OCI-LY7 (cell line): ENCODE measurements around the gene VSNL1. TPM values are rescaled to one million over a fixed set of nuclear protein-coding genes. Genes with fewer than 3 reads are reported as not detected.

Source experiments
- BruUV-seq: library from RNA; stranded (reverse); fragments of 400-500 nt; replicated peaks from 2 replicates; lab custom pipeline; 2021; lab: Mats Ljungman, UMichigan
- CTCF ChIA-PET: fragments of 300-600 bp; sonication (Branson Sonifier 250); formaldehyde crosslinking; loops from one replicate; lab custom pipeline; 2022; ENCODE audit warnings: antibody characterized with exemption; ENCODE audit not compliant: unreplicated experiment; lab: Charles Lee
- POLR2A ChIA-PET: fragments of 300-600 bp; sonication (Branson Sonifier 250); formaldehyde crosslinking; loops from one replicate; lab custom pipeline; 2022; ENCODE audit warnings: antibody characterized with exemption; lab: Charles Lee
- DNase-seq: peaks from one replicate; pipeline ENCODE4 v3.0.0-alpha.2; 2015; ENCODE audit warnings: low spot score
- H2AFZ ChIP-seq: fragments of 200-600 bp; sonication (generic), shearing (Covaris generic); 2 replicates; pipeline ENCODE4 v1.6.1; 2014; ENCODE audit warnings: mild to moderate bottlenecking, antibody characterized with exemption, low read length, moderate library complexity
- H3K27ac ChIP-seq: fragments of 200-600 bp; sonication (generic); 2 replicates; pipeline ENCODE4 v1.5.1; 2014; ENCODE audit warnings: mixed run types, low read depth, mild to moderate bottlenecking, moderate library complexity, low read length, inconsistent platforms; ENCODE audit not compliant: poor library complexity, severe bottlenecking
- H3K36me3 ChIP-seq: fragments of 200-600 bp; sonication (generic); 2 replicates; pipeline ENCODE4 v1.6.1; 2014; ENCODE audit warnings: mild to moderate bottlenecking, antibody characterized with exemption, low read length, moderate library complexity, mixed read lengths; ENCODE audit not compliant: insufficient read depth
- H3K4me1 ChIP-seq: fragments of 200-600 bp; sonication (generic); 2 replicates; pipeline ENCODE4 v1.5.1; 2014; ENCODE audit warnings: mild to moderate bottlenecking, low read length; ENCODE audit not compliant: insufficient read depth, poor library complexity, severe bottlenecking
- H3K4me2 ChIP-seq: fragments of 200-600 bp; sonication (generic); 2 replicates; pipeline ENCODE4 v1.6.1; 2014; ENCODE audit warnings: mild to moderate bottlenecking, low read length
- H3K4me3 ChIP-seq: fragments of 200-600 bp; sonication (generic); 2 replicates; pipeline ENCODE4 v1.5.1; 2014; ENCODE audit warnings: mild to moderate bottlenecking, low read depth, low read length; ENCODE audit not compliant: poor library complexity, severe bottlenecking
- H3K79me2 ChIP-seq: fragments of 200-600 bp; sonication (generic); 2 replicates; pipeline ENCODE4 v1.6.1; 2016; ENCODE audit warnings: low read depth, mild to moderate bottlenecking, low read length, moderate library complexity, mixed read lengths; ENCODE audit not compliant: insufficient read depth
- H3K9me2 ChIP-seq: fragments of 200-600 bp; sonication (generic); 2 replicates; pipeline ENCODE4 v1.6.1; 2016; ENCODE audit warnings: mild to moderate bottlenecking, low read length, mixed read lengths; ENCODE audit not compliant: insufficient read depth
- H3K9me3 ChIP-seq: fragments of 200-600 bp; sonication (generic); 2 replicates; pipeline ENCODE4 v1.6.1; 2014; ENCODE audit warnings: mild to moderate bottlenecking, mixed run types, low read length, mixed read lengths
- H4K20me1 ChIP-seq: fragments of 200-600 bp; sonication (generic); 2 replicates; pipeline ENCODE4 v1.6.1; 2014; ENCODE audit warnings: mild to moderate bottlenecking, antibody characterized with exemption, low read length, moderate library complexity, mixed read lengths; ENCODE audit not compliant: insufficient read depth
- CTCF ChIP-seq: fragments of 200-600 bp; sonication (generic); conservative IDR thresholded peaks from 2 replicates; pipeline ENCODE4 v1.5.1; 2014; ENCODE audit warnings: mild to moderate bottlenecking, antibody characterized with exemption, low read length, moderate library complexity, mixed read lengths
- EZH2phosphoT487 ChIP-seq: fragments of 200-600 bp; sonication (generic); IDR thresholded peaks from 2 replicates; pipeline ENCODE4 v1.6.1; 2018; ENCODE audit warnings: low read depth, borderline replicate concordance, mild to moderate bottlenecking, mixed run types, antibody characterized with exemption, low read length, moderate library complexity, mixed read lengths
- intact Hi-C: fragments of 100-400 bp; cut with micrococcal nuclease; formaldehyde crosslinking; loops from one replicate; pipeline ENCODE4 v1.10.0; 2022; ENCODE audit not compliant: unreplicated experiment
- total RNA-seq, 2 experiments: library from RNA; depleted of rRNA in 1 of 2; stranded (reverse); fragments of >200 nt in 1 of 2; shearing (Covaris generic) in 1 of 2; gene quantifications; 2 replicates each; pipeline ENCODE4 v1.2.3, GENCODE V29; 2014 to 2022

Gene VSNL1
- total RNA-seq, 2 experiments from 2014 or later, result not detected

GRCh38 chr2:17608251-17608650, 67.8 kb downstream of the VSNL1 start:
- Histone ChIP-seq H3K4me1 (no peaks in the 10 kb centered on the region), H3K79me2 (no peaks in the 10 kb centered on the region), H3K27ac (no peak overlapping the region), H2AFZ (no peak overlapping the region), H4K20me1 (no peaks in the 10 kb centered on the region), H3K4me3 (no peak overlapping the region), H3K9me3 (no peaks in the 10 kb centered on the region), H3K36me3 (no peaks in the 10 kb centered on the region), H3K9me2 (no peaks in the 10 kb centered on the region), H3K4me2 (no peak overlapping the region)
- ChIA-PET POLR2A (interaction anchor here (0.7 to 0.9 kb wide), 2 partner anchors 15 to 270 kb away, joined by 3 read pairs; no protein-coding TSS in a partner anchor), CTCF (no interaction called here)
- no peak for DNase-seq
- BruUV-seq, result no TSS peak
- no peak for TF ChIP-seq CTCF
- no peak for TF ChIP-seq EZH2phosphoT487
- intact Hi-C loops, result no loop called here

GRCh38 chr2:17610521-17610920, 70.0 kb downstream of the VSNL1 start:
- BruUV-seq, result no TSS peak
- no peaks in the 10 kb centered on the region for H4K20me1 ChIP-seq
- H2AFZ ChIP-seq, result no peak overlapping the region
- H3K4me2 ChIP-seq, result no peak overlapping the region
- H3K79me2 ChIP-seq, result no peaks in the 10 kb centered on the region
- POLR2A ChIA-PET, result interaction anchor here (0.7 kb wide), 1 partner anchor 103 kb away, joined by 3 read pairs; no protein-coding TSS in a partner anchor
- TF ChIP-seq CTCF, result no peak
- no peak for TF ChIP-seq EZH2phosphoT487
- no peaks in the 10 kb centered on the region for H3K36me3 ChIP-seq
- no peaks in the 10 kb centered on the region for H3K9me2 ChIP-seq
- CTCF ChIA-PET, result no interaction called here
- no peak for DNase-seq
- intact Hi-C loops, result no loop called here
- H3K4me3 ChIP-seq, result no peak overlapping the region
- H3K9me3 ChIP-seq, result no peaks in the 10 kb centered on the region
- no peak overlapping the region for H3K27ac ChIP-seq
- H3K4me1 ChIP-seq, result no peaks in the 10 kb centered on the region

- Histone ChIP-seq H3K9me2 (no peaks in the 10 kb centered on the region), H2AFZ (no peak overlapping the region), H4K20me1 (no peaks in the 10 kb centered on the region), H3K79me2 (no peaks in the 10 kb centered on the region), H3K36me3 (no peaks in the 10 kb centered on the region), H3K4me3 (no peak overlapping the region), H3K27ac (no peak overlapping the region), H3K4me2 (no peak overlapping the region), H3K9me3 (no peaks in the 10 kb centered on the region), H3K4me1 (no peaks in the 10 kb centered on the region)
- CTCF ChIA-PET, result no interaction called here
- BruUV-seq, result no TSS peak
- intact Hi-C loops, result no loop called here
- no peak for TF ChIP-seq CTCF
- no peak for TF ChIP-seq EZH2phosphoT487
- POLR2A ChIA-PET, result interaction anchor here (0.6 kb wide), 1 partner anchor 363 kb away, joined by 3 read pairs; no protein-coding TSS in a partner anchor
- no peak for DNase-seq
Observed at GRCh38 chr2:17611036-17611435, 70.5 kb downstream of the VSNL1 start.
